ENCODE measurements around the gene WRNIP1.
A peak's percentile ranks its signal among the peaks of the same experiment; 100 is the strongest.

The WRNIP1 gene

DNA sequence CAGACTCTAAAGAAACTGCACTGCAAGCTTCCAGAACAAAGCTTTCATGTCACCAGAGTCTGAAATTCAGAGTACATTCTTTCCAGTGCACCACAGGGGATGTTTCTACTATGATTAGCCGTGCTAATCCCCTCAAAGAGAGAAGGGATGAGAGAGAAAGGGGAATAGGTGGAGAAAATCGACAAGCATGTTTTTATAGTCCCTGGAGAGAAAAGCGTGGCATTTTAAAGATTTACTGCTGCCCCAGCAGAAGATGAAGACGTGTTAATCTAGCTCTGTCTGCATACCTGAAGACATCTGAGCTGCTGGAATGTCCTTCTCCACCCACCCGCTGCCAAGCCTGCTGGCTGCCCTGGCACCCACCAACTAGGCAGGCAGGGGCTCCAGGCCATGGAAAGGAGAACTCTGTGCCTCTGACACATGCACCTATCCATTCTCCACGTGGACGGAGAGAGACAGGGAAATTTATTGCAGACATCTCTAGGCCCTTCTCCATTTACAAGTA lies 18.6 kb upstream of the WRNIP1 start:
- TF ChIP-seq CTCF (conservative IDR thresholded peaks at IDR 0.05; ENCODE audit: control insufficient read depth, insufficient read depth, low read depth, low read length): no peak
- no peak overlapping the region for H3K4me3 ChIP-seq (ENCODE audit: control insufficient read depth, low read depth, low read length)

GRCh38 chr6:2748183-2748582 lies 17.0 kb upstream of the WRNIP1 start:
- H3K4me3 ChIP-seq (ENCODE audit: control insufficient read depth, low read depth, low read length): no peak overlapping the region
- no peak for DNase-seq (ENCODE audit: low read depth)
- TF ChIP-seq CTCF (conservative IDR thresholded peaks at IDR 0.05; ENCODE audit: control insufficient read depth, insufficient read depth, low read depth, low read length): no peak

More for the DNA sequence above, 18.6 kb upstream of the WRNIP1 start:
- DNase-seq (ENCODE audit: low read depth): no peak

- peak; percentile 61 for DNase-seq (ENCODE audit: low read depth)
- H3K4me3 ChIP-seq (ENCODE audit: control insufficient read depth, low read depth, low read length): no peak overlapping the region
- peak; percentile 91 for TF ChIP-seq CTCF (conservative IDR thresholded peaks at IDR 0.05; ENCODE audit: control insufficient read depth, insufficient read depth, low read depth, low read length)
Measured at GRCh38 chr6:2749969-2750600, 15.1 kb upstream of the WRNIP1 start.

DNA sequence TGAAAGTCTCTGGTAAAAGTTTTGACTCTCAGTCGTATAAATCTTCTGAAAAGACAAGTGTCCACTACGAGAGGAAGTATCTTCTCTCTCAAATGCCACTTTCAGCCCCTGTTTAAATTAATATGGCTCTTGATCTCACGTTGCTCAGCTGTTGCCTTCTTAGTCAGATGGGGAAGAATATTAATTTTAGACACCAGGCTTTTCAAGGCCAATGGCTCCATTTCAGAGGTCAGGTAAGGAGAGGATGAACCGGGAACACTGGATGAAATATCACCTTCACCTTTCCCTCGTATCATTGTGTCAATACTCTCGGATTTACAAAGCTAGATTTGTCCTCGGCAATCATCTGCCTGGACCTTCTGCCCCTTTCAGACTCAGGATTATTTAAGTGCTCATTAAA lies 14.4 kb upstream of the WRNIP1 start, which contains the start of gene MYLK4:
TSS of gene MYLK4 (minus strand) at position 91 of the 400 bp plus-strand sequence. CDS start 1,628 bp downstream, outside the sequence.
- no peak for TF ChIP-seq CTCF (conservative IDR thresholded peaks at IDR 0.05; ENCODE audit: control insufficient read depth, insufficient read depth, low read depth, low read length)
- H3K4me3 ChIP-seq (ENCODE audit: control insufficient read depth, low read depth, low read length): no peak within 1 kb of the TSS
- DNase-seq (ENCODE audit: low read depth): no peak

DNA sequence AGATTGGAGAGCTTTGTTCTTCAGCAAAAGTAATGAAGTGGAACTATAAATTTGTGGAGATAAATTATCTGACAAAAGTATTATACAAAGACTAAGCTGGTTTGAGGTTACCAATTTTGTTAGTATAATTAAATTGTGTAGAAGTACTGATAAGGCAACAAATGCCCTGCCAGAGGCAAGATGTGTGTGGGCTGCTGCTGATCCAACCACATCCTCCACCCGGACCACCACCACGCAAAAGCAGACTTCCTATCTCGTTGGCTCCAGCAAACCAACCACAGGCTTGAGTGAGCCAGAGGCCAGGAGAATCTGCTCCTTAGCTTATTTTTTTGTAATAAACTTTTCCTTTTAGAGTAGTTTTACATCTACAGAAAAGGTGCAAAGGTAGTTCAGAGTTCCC lies 13.3 kb upstream of the WRNIP1 start:
- DNase-seq (ENCODE audit: low read depth): no peak
- no peak overlapping the region for H3K4me3 ChIP-seq (ENCODE audit: control insufficient read depth, low read depth, low read length)

GRCh38 chr6:2752477-2753109 lies 12.6 kb upstream of the WRNIP1 start:
- DNase-seq (ENCODE audit: low read depth): no peak
- TF ChIP-seq CTCF (conservative IDR thresholded peaks at IDR 0.05; ENCODE audit: control insufficient read depth, insufficient read depth, low read depth, low read length): no peak
- no peak overlapping the region for H3K4me3 ChIP-seq (ENCODE audit: control insufficient read depth, low read depth, low read length)

More for the DNA sequence above, 13.3 kb upstream of the WRNIP1 start:
- TF ChIP-seq CTCF (conservative IDR thresholded peaks at IDR 0.05; ENCODE audit: control insufficient read depth, insufficient read depth, low read depth, low read length): no peak
